ENCODE data around the gene DAGLA.

DAGLA gene

GRCh38 chr11:61691380-61692156, 11.4 kb downstream of the DAGLA start:
- no peak for DNase-seq

- no peak for DNase-seq
These were observed 13.9 kb downstream of the DAGLA start for GRCh38 chr11:61693922-61694601.

DNA sequence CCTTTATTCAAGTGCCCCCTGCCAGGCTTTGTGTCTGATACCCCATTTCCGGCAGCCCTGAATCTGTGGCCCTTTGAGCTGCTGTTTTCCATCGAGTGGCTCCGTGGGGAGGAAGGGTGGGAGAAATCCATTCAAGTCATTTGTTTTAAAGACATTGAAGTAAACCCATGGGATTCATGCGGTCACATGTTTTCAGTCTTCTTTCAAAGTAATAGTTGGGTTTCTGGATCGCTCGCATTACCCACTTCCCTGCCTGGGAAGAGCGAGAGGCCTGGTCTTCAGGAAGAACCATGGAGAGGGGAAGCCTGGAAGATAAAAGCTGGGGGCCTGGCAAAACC, 14.4 kb downstream of the DAGLA start:
- no peak for DNase-seq

DNA sequence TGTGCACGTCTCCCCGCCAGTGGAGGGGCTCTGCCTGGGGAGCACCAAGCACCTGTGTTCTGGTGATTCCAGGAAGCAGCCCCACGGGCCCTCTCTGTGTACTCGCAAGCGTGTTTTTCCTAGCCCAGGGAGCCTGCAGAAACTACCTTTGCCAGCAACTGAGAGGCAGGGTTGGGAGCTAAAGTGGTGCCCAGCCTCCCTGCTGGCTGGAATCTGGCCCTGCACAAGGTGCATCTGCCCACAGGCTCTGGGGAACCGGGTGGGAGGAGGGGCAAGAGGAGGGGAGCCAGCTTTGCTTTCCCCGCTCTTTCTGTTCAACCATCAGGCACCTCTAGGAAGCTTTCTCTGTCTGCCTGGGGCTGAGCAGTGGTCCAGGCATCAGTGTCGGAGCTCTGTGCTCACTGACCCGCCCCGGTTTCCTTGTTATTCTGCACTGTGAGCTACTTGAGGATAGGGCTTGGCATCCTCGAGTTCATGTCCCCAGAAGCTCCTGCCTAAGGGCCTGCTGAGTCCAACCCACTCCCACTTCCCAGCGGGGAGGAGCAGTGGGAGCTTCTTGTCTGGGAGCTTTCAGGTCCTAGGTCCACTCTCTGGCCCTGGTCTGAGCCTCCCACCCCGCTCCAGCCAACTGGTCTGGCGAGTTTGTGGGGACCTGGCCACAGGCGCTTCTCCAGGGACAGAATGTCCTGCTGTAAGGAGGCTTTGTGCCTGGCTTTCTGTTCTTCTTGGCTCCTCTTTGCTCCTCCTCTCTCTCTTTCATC, 14.9 kb downstream of the DAGLA start:
- no peak for DNase-seq

- DNase-seq: peak; percentile 75
These were observed 15.7 kb downstream of the DAGLA start for GRCh38 chr11:61695917-61696316.

DNA sequence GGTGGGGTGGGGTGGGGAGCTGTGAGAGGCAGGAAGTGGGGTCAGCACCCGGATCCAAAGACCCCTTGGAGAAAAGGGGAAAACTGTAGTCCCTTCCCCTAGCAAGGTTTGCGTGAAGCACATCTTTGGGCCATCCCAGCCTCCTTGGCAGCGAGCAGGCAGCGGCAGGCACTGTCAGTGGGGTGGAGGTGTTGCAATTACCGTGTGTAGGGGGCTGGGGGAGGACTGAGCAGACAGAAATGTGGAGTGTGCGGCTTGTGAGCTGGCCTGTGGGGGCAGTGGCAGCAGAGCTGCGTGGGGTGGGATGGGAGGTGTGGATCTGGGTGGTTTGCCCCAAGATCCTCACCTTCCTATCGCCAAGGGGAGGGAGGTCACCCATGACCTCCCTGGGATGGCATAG, 16.4 kb downstream of the DAGLA start:
- no peak for DNase-seq

- no peak for DNase-seq
These were observed 16.9 kb downstream of the DAGLA start for GRCh38 chr11:61697078-61697502.

DNA sequence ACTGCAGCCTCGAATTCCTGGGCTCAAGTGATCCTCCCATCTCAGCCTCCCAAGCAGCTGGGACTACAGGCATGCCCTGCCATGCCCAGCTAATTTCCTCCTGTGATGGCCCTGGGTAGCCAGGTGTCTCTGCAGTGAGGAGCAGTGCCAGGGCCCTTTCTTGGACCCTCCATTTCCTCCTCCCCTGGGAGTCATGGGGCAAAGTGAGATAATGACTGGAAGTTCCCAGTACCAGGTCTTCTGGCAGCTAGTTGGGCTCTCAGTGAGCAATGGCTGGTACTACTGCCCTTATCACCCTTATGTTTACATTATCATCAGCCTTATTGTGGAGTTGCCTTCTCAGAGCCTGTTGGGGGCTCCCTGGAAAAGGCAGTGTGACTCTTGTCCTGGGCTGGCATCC, 17.6 kb downstream of the DAGLA start:
- no peak for DNase-seq

DNA sequence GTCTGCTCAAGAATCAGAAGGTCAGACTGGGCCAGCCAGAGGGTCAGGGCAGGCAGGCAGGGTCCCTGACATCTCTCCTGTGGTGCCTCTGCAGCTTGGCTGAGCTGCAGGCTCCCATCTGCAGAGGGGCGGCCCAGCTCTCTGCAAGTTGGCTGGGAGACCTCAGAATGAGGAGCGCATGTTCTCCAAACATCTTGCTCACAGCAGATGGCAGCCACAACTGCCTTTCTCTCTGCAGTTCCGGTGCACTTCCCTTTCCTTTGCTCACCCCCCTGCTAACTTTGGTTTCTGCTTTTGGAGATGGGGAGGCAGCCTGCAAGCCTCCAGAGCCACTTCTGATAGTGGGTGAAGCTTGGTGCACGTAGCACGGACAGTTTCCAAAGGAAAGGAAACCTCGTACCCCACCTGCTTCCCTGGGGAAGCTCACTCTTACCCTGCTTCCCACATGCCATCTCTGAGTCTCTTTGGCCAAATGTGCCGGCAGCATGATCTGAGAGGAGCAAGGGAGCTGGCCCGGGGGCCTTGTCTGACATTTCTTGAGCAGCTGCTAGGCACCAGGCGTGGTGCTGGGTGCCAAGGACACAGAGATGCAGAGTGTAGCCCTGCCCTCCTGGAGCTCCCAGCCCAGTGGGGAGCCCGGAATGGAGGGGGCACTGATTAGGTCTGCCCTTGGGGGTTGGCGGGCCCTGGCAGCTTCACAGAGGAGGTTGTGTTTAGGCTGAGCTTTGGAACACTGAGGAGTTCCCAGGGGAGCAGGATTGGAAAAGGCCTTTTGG, 18.2 kb downstream of the DAGLA start:
- DNase-seq: no peak

- DNase-seq: no peak
These were observed 19.6 kb downstream of the DAGLA start for GRCh38 chr11:61699737-61700160.

DNA sequence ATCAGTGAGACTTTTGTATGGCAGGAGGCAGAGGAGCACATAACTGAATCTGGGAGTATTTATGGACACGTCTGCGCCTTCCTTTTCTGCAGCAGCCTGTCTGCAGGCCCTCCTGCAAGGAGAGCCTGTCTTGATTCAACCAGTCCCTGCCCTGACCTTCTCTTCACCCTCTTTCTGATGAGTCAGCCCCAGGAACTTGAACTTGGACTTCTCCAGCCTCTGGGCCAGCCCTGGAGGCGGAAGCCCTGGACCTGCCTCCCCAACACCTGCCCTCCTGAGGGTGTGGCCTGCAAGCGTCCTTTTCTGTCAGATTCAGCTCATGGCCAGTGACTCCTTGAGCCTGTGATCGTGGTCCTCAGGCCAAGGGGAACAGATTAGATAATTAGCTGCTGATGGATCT, 20.0 kb downstream of the DAGLA start:
- no peak for DNase-seq

- DNase-seq: no peak
These were observed 20.5 kb downstream of the DAGLA start for GRCh38 chr11:61700720-61701119.

- DNase-seq: no peak
These were observed 21.2 kb downstream of the DAGLA start for GRCh38 chr11:61701242-61701886.

DNA sequence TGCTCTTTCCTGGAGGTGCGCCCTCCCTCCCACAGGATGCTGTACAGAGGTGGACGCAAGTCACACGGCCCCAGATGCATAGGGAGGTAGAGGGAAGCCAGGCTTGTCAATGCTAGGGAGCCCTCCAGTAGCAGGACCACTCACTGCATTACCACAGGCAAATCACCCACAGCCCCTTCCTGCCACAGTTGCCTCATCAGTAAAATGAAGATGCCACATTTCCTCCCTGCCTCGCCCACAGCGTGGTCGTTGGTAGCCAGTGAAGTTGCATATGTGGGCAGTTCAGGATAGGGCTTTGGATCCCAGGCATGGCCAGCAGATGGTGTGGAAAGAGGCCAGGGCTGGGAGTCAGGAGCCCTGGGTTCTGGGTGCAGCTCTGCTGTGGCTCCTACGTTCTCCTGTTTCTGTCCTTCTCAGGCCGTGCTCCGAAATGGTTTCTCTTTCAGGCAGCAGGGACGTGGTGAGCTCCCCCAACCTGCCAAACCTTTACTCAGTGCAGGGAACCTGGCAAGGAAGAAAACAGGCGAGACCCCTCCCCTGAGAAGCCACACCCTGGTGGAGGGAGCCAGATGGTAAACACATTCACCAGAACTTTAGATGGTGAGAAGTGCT, 22.6 kb downstream of the DAGLA start:
- no peak for DNase-seq

DNA sequence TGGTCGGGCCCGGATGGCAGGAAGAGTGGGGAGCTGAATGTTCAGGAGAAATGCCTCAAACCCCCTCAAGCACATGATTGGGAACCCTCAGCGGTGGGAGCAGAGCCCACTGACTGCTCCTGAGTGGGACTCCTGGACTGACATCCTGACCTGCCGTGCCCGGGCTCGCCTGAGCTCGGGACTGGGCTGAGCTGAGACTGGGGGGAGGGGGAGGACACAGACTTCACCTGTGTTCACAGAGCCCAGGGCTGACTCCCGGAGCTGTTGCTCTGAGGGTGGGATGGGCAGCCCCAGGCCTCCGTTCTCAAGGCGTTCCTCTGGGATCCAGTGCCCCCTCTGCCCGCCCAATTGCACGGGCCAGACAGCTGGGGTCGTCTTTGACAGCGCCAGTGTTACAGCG, 24.6 kb downstream of the DAGLA start:
- DNase-seq: no peak

- DNase-seq: no peak
These were observed 26.5 kb downstream of the DAGLA start for GRCh38 chr11:61706452-61707400.

- DNase-seq: no peak
These were observed 27.4 kb downstream of the DAGLA start for GRCh38 chr11:61707574-61707973.

DNA sequence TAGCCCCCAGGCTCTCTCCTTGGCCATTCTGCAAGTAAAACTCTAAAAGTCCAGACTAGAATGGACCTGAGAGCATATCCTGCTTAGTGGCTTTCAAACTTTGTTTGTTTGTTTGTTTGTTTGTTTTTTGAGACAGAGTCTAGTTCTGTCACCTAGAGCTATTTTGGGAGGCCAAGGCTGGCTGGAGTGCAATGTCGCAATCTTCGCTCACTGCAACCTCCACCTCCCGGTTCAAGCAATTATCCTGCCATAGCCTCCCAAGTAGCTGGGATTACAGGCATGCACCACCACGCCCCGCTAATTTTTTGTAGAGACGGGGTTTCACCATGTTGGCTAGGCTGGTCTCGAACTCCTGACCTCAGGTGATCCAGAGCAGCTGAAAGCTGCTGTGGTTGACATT, 28.9 kb downstream of the DAGLA start:
- DNase-seq: no peak

DNA sequence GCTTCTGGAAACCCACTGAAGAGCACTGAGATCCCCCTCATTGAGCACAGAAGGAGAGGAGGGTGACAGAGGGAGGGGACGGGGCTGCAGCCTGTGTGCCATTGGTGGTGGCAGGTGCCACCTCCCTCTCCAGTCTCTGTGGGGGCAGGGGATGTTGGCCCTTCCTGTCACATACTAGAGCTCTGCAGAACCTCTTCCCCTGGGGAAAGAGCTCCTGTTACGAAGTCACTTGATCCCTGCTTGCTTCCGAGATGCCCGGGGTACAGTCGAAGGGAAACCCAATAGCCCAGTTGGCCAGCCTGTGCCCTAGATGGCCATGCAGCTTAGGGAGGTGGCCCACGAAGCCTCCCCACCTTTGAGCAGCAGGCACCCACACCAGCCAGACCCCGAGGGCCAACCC, 29.4 kb downstream of the DAGLA start:
- DNase-seq: no peak

DNA sequence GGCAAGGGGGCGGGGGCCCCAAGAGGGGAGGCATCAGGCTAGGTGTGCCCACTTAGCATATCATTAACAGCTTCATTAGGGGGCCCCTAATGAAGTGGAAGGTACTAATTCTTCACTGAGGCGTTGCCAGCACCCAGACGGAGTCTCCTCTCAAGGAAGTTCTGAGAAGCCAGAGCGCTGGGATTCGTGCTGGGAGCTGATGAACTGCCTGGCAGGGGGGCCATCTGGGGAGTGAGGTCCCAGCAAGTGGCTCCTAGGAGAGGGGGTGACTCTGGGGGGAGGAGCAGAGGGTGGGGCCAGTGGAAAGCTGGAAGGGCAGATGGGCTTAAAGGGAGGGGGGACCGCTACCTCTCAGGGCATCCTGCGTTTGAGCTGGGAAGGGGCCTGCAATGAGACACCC, 29.8 kb downstream of the DAGLA start:
- DNase-seq: no peak

DNA sequence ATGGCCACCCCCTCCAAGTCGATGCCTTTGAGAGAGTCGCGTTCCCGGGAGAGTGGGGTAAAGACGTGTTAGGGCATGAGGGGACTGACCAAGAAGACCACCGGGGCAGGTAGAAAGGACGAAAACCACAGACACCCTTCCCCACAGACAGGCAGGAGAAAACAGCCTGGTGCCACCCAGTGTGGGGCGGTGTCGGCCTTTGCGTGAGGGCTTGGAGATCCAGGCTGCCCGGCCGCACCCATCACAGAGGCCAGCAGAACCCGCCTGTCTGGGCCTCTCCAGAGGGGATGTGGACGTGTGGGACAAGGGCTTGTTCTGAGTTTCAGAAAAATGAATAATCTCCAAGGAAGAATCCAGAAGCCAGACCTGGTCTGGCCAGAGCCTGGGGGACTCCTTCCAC, 30.8 kb downstream of the DAGLA start:
- DNase-seq: no peak

All from activated CD4-positive, CD25-positive, alpha-beta regulatory T cell treated with anti-CD3 and anti-CD28 coated beads, Interleukin-2, amount 50 U/mL, for 72 hours (primary cell).